ENCODE measurements around the gene MGME1. TPM values are rescaled to one million over a fixed set of nuclear protein-coding genes. Genes with fewer than 3 reads are reported as not detected.

Gene MGME1
- total and polyA plus RNA-seq, 9 of the 15 experiments (the other 6 are each of a cell fraction or from before 2014, with no cell fraction given): 13.4 to 45.1 (median 30.6) TPM

GRCh38 chr20:17946040-17946439 lies 22.8 kb upstream of the MGME1 start:
- Histone ChIP-seq H3K4me3 (no peak overlapping the region), H3K27me3 (ENCODE audit: control insufficient read depth in 2 of 2, insufficient read depth in 2 of 2, low read length in 2 of 2) (no peaks in the 10 kb centered on the region), H3K79me2 (ENCODE audit: control insufficient read depth, insufficient read depth, low read length) (peaks cover 6% of the 10 kb centered on the region; the same call in 2 of the 3 replicates), H2AFZ (ENCODE audit: low read depth, low read length) (no peak overlapping the region), H3K9ac (ENCODE audit: insufficient read depth in 1 of 2, low read depth in 2 of 2, low read length in 2 of 2) (no peak overlapping the region), H3K4me1 (replicated peaks in 1 of 2; ENCODE audit: control insufficient read depth in 2 of 2, insufficient read depth in 2 of 2, low read length in 2 of 2) (no peaks in the 10 kb centered on the region), H3K4me2 (ENCODE audit: insufficient read depth, low read length) (no peak overlapping the region), H4K20me1 (replicated peaks; ENCODE audit: control insufficient read depth, insufficient read depth, low read length) (peaks cover 2% of the 10 kb centered on the region; the same call in 1 of the 2 replicates), H3K9me3 (replicated peaks; ENCODE audit: control insufficient read depth, insufficient read depth, low read depth, low read length) (no peaks in the 10 kb centered on the region), H3K27ac (ENCODE audit: extremely low read depth, low read depth, low read length) (no peak overlapping the region), H3K36me3 (ENCODE audit: control insufficient read depth, insufficient read depth, low read length) (peaks cover 97% of the 10 kb centered on the region), H3K9me1 (ENCODE audit: control insufficient read depth, insufficient read depth, low read length) (no peaks in the 10 kb centered on the region)
- BruUV-seq (replicated peaks): no TSS peak
- in situ Hi-C loops (cut with MboI): no loop called here
- no peak for ATAC-seq
- CTCF ChIA-PET (ENCODE audit: low intra/inter-chr PET ratio): no interaction called here
- intact Hi-C loops (cut with micrococcal nuclease): no loop called here
- WGBS (ENCODE audit: insufficient coverage, low coverage, missing lambda C conversion rate): 96% methylated on average over 5 of the region's 5 CpGs
- TF ChIP-seq ZNF354B (CRISPR knock-in tag; IDR thresholded peaks at IDR 0.05): no peak
- TF ChIP-seq SRSF3 (IDR thresholded peaks at IDR 0.05; ENCODE audit: insufficient read depth, low read length): no peak
- no peak for TF ChIP-seq DIDO1 (tag; IDR thresholded peaks at IDR 0.05; ENCODE audit: low read depth)
- no peak for TF ChIP-seq NR3C1 (CRISPR knock-in tag; IDR thresholded peaks at IDR 0.05)
- TF ChIP-seq E2F6 (IDR thresholded peaks at IDR 0.05; ENCODE audit: borderline replicate concordance in 1 of 2, extremely low read depth in 1 of 2, insufficient read depth in 1 of 2, insufficient read length in 1 of 2, low read depth in 1 of 2, low read length in 1 of 2, poor library complexity in 1 of 2, severe bottlenecking in 1 of 2): no peak
- no peak for TF ChIP-seq ZNF583 (CRISPR knock-in tag; IDR thresholded peaks at IDR 0.05)
- TF ChIP-seq, protein P1, sequence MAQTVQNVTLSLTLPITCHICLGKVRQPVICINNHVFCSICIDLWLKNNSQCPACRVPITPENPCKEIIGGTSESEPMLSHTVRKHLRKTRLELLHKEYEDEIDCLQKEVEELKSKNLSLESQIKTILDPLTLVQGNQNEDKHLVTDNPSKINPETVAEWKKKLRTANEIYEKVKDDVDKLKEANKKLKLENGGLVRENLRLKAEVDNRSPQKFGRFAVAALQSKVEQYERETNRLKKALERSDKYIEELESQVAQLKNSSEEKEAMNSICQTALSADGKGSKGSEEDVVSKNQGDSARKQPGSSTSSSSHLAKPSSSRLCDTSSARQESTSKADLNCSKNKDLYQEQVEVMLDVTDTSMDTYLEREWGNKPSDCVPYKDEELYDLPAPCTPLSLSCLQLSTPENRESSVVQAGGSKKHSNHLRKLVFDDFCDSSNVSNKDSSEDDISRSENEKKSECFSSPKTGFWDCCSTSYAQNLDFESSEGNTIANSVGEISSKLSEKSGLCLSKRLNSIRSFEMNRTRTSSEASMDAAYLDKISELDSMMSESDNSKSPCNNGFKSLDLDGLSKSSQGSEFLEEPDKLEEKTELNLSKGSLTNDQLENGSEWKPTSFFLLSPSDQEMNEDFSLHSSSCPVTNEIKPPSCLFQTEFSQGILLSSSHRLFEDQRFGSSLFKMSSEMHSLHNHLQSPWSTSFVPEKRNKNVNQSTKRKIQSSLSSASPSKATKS (CRISPR knock-in tag; IDR thresholded peaks at IDR 0.05): no peak
- no peak for TF ChIP-seq PHF20 (IDR thresholded peaks at IDR 0.05; ENCODE audit: partially characterized antibody)
- TF ChIP-seq RAD51 (IDR thresholded peaks at IDR 0.05; ENCODE audit: borderline replicate concordance, low read depth): no peak
- TF ChIP-seq ZNF23 (CRISPR knock-in tag; IDR thresholded peaks at IDR 0.05): no peak
- DNase-seq (ENCODE audit: extremely low read depth in 1 of 4, low spot score in 3 of 4): no peak
- FAIRE-seq: no peak
- POLR2A ChIA-PET: interaction anchor here (0.6 to 0.8 kb wide), 2 partner anchors 17 to 23 kb away, joined by 3 read pairs; partner anchors contain the start of genes MGME1 and SNX5
